Measurements from ENCODE around the gene FCRL2.
"Not testable (repeated sequence)": the region's sequence is repeated elsewhere in the genome, so short reads cannot be mapped to it uniquely, and the experiment has no call there.

FCRL2 gene

DNA sequence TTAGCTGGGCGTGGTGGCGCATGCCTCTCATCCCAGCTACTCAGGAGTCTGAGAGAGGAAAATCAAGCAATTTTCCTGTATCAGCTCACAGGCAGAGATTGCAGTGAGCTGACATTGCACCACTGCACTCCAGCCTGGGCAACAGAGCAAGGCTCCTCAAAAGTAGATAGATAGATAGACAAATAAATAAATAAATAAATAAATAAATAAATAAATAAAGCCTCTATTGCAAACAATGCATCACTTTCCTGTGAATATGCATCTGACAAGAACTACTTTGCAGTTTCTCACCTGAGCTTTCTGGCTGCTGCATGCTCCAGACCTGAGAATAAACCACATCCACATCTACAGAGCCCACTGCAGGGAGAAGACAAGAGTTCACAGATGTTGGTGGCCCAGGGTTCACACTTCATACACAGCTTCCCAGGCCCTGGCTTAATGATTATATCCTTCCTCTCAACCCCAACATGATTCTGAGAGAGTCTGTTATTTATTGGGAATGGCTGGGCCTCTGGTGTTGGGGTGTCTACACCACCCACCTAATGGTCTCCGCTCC lies 28.6 kb downstream of the FCRL2 start:
- no peak for DNase-seq

DNA sequence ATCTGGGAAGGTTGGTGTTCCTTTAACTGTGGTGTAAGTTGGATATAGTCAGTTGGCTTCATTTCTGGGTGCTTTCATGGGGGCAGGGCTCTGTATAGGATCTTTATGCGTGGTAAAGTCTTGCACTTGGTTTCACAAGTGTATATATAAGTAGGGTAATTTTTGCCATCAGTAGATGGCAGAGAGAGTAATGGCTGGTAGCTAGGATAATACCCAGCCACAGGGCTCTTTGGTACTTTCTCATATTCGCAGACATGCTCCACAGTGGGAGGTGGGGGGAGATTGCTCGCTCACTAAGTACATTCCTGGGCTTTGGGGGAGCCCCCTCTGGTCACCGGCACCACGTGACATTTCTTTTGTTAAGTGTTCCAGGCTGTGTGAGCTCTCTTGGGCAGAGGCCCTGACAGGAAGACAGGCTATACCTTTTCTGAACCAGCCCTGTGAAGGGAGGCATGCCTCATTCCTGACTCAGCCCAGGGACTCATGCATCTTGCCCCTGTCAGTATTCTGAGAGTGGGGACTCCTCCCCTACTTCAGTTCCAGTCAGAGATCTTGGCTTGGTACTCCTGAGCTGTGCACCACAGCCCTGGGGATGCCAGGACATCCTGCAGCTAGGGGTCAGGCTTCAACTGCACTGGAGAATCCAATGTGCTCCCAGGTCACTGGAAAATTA lies 37.6 kb downstream of the FCRL2 start:
- no peak for DNase-seq

DNA sequence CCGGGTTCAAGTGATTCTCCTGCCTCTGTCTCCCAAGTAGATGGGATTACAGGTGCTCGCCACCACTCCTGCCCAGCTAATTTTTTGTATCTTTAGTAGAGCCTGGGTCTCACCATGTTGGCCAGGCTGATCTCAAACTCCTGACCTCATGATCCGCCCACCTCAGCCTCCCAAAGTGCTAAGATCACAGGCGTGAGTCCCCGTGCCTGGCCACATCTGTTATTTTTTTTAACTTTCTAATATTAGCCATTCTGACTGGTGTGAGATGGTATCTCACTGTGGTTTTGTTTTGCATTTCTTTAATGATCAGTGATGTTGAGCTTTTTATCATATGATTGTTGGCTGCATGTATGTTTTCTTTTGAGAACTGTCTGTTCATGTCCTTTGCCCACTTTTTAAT lies 40.9 kb downstream of the FCRL2 start:
- DNase-seq: not testable (repeated sequence)

DNA sequence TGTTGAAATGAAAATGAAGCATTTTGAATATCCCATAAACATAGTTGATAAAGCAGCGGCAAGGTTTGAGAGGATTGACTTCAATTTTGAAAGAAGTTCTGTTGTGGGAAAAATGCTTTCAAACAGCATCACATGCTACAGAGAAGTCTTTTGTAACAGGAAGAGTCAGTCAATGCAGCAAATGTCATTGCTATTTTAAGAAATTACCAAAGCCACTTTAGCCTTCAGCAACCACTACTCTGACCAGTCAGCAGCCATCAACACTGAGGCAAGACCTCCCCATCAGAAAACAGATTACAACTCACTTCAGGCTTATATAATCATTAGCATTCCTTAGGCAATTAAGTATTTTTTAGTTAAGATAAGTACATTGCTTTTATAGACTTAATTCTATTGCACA lies 42.6 kb downstream of the FCRL2 start:
- DNase-seq: no peak

DNA sequence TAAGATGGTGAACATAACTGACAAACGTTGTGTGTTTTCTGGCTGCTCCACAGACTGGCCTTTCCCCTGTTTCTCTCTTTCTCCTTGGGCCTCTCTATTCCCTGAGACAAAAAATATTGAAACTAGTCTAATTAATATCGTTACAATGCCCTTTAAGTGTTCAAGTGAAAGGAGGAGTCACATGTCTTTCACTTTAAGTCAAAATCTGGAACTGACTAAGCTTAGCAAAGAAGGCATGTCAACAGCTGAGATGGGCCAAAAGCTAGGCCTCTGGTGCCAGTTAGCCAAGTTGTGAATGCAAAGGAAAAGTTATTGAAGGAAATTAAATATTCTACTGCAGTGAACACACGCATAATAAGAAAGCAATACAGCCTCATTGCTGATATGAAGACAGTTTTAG lies 44.2 kb downstream of the FCRL2 start:
- no peak for DNase-seq

DNA sequence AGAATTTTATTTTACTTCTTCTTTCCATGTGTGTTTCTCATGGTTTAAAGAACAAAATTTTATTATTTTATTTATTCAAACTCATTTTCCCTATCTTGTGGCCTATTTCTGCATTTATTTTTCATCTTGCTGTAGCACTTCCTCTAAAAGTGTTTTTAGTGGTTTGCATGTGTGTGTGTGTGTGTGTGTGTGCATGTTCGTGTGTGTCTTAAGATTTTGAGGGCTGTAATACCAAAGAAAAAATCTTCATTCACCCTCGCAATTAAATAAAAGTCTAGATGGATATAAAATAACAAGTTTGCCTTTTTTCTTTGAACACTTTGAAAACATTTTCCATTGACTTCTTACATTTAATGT lies 51.7 kb downstream of the FCRL2 start:
- DNase-seq: no peak

DNA sequence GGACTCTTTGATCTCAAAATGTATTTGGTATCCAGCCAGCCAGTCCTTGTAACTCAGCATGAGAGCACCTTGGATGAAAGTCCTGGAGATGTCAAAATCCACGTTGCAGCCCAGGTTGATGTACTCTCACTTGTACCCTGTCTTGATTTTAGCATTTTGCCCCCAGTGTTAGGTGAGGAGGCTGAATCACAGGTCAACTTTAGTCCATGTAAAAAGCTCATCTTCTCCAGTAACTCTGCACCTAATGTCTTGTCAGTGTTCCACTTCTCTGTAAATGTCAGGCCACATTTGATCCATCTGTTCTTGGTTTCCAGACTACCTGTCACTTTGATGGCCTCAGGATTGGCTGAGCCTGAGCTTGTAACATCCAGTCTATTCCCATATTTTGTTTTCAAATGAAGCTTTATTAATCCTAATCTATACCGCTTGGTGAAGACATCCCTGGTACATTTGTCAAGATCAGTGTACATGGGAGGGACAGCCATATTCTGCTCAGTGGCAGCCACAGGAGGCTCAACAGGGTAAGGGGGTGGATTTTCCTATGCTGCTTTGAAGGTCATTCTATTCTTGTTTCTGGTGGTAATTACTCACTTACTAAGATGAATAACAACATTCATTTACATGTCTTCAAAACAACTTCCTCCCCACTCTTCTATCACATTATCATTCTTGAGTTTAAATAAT lies 52.3 kb downstream of the FCRL2 start:
- no peak for DNase-seq

DNA sequence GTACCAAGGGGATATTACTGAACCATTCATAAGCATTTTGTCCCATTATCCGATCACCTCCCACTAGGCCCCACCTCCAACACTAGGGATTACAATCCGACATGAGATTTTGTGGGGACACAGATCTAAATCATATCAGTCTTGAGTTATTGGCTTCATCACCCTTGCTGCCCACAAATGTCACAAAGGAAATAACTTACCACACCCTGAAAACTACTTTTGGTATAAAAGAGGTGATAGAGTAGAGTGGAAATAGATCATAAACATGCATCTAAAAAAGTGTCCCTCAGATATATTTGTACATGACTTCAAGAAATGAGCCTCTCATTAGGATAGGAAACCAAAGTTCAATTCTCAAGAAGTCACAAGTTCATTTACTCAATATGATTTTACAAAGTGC lies 53.8 kb downstream of the FCRL2 start:
- DNase-seq: no peak

DNA sequence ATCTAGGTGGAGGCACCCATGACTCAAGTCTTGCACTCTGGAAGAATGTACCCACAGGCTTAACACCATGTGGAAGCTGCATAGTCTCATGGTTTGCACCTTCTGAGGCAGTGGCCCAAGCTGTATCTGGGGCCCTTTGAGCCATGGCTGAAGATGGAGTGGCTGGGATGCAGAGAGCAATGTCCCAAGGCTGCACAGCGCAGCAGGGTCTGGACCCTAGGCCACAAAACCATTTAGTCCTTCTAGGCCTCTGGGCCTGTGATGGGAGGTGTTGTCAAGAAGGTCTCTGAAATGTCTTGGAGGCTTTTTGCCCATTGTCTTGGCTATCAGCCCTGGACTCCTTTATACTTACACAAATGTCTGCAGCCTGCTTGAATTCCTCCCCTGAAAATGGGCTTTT lies 54.9 kb downstream of the FCRL2 start:
- DNase-seq: no peak

DNA sequence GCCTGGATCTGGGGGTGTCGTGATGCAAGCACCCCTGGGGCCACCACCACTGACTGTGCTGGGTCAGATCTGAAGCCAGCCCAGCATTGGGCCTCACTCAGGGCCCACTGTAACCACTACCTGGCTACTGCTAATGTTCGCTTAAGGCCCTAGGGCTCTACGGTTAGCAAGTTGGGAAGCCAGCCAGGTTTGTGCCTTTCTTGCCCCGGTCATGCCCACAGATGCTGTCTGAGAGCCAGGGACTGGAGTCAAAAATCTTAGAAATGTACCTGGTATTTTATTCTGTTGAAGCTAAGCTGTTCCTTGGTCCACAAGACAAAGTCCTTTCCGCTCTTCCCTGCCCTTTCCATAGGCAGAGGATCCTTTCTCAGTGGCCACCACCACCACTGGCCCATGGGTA lies 61.2 kb downstream of the FCRL2 start:
- DNase-seq: no peak

DNA sequence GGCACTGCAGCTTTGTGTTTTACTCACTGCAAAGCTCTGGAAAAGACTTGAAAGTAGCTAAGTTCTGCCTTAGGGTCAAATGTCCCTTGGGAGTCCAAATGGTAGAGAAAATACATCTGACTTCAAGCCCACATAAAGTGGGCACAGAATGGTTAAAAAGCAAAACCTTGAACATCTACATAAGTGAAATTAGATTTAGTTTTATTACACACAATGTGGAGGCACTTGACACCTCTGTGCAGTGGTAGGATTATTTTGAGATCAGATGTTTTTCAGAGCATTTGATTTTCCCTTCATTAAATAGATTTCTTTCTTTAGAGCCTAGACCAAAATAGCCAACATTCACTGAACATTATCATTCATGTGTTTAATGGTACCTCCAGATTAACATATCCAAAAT lies 65.1 kb downstream of the FCRL2 start:
- DNase-seq: no peak

DNA sequence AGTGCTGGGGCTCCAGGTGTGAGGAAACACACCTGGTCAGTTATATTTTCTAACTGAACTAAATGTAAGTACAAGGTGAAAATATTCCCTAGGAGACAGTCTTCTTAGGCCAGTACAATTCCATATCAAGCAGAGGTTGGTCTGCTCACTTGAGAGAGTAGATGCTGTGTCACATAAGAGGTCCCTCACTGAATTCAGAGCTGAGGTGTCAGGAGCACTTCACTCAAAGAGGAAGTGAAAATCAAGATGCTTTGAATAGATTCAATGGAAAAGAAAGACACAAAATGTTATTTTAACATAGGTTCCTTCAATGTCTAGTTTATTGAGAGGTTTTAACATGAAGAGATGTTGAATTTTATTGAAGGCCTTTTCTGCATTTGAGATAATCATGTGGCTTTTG lies 72.1 kb downstream of the FCRL2 start:
- no peak for DNase-seq

DNA sequence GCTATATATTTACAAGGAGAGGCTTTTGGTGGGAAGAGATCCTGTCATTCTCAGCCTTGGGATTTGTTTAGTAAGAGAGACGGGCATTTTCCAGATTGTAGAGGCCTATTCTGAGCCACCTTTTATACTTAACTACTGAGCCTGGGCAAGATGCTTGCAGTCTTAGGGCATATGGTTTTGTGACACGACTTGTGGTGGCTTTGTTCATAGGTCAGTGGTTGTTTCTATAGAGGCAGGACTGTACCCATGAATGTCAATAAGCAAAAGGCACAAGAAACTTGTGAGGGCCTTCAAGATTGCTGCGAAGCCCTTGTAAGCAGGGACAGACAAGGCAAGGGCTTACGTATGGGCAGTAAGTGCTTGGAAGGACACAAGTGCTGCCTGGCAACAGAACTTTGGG lies 73.0 kb downstream of the FCRL2 start:
- DNase-seq: no peak

DNA sequence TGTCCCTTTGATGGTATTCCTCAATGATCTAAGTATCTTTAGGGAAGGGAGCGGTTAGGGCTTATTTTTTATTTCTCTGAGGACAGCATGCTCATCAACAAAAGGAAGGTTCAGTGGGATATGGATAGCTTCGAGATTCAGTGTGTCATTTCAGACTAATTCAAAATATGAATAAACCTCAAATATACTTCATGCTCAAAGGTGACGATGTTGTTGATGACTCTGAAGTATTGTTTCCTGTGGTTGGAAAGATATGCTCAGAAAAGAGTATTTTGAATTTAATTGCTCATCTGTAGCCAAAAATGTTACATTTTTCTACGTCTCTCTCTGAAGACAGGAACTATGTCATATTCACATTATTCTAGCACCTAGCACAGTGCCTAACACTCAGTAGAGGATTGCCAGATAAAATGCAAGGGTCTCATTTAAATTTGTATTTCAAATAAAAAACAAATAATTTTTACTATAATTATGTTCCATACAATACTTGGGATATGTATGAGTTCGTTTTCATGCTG lies 74.6 kb downstream of the FCRL2 start:
- no peak for DNase-seq

DNA sequence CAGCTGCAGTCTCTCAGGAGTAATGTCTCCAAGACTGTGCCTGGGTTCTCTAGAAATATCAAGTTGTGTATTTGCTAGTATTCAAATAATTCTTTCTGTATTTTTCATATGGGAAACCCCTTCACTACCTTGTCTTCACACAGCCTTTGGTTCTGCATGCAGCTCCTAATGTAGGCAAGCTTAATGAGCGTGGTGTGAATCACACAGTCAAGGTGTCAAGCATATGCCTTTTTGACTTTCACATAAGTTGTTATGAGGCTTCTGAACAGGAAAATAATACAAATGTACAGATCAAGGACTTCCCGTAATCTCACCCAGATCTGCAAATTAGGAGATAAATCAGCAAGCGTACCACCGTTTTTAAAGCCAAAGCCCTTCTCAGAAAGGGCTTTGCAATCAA lies 76.2 kb downstream of the FCRL2 start, which contains the start of gene FCRL3:
Gene FCRL3, minus strand, starts transcription at position 38 of the 400 bp plus-strand sequence. CDS start 280 bp downstream, outside the sequence.
- DNase-seq: no peak

DNA sequence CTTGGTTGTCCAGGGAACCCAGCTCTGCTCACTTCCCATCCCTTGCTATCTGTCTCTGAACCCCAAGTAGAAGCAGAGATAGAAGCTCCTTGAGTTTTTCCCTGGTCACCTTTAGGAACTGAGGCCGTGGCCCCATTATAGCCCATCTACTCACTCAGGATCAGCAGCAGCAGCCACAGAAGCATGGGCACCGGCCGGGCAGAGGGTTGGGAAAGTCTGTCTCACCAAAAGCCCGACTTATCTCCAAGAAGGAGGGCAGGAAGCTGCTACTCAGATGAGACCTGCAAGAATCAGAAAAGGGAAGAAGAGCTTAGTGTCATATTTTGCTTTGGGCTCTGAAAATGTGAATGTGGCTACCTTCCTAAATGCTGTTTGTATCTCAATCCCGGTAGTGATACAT lies 76.6 kb downstream of the FCRL2 start:
- no peak for DNase-seq

DNA sequence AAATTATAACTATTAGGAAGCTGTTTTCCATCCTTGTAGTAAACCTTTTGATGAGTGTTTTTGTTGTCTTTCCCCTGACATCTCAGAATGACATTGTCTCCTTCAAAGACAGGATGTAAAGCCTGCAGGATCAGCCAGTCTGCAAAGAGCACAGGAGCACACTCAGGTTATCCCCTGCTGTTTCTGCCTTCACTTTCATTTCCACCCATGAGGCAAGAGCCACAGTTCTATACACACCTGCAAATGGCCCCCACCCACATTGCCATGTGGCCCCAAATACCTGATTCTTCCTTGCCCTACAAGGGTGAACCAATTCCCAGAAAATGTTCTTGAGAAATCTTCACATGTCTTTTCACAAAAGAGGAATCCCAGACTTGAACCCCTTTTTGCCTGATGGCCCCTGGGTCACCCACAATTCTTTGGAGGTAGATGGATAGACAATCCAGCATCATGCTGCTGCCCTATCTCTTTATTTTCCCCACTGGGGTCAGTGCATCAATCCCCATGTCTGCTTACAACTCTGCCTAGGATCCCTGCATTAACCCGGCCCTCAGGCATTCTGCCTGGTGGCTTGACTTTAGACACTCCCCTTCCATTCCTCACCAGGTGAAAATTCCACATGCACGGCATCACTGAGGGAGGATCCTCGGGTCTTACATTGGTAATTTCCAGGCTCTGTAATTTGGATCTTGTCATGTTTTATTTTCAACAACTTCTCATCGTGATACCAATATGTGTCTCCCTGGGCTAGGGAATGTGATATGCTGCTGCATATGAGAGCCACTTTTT lies 79.0 kb downstream of the FCRL2 start:
- no peak for DNase-seq

DNA sequence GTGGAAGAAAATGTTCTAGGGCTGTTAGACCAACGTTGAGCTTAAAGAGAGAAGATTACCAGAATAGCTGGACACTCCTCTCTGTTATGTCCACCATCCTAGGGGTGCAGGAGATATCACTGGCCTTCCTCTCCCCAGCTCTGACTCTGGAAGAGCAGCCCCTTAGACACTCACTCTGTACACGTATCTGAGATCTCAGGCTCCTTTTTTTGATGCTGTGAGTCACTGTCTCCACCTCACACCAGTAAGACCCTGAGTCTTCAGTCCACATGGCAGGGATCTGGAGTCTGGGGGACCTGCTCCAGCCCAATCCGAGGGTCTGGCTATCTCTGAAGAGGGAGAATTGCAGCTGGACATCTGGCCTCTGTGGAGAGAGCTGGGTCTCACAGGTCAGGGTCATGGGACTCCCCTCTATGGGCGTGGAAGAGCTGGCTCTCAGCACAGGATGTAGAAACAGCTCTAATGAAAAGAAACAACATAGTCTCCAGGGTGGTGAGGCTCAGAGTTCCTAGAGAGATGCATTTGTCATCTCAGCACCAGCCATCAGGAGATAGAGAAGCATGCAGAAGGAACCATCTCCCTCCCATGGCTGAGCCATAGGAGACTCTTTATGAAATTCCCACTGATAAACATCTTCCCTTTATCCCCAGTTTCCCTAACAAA lies 79.8 kb downstream of the FCRL2 start:
- DNase-seq: no peak

Measured in NCI-H1417 (cell line).